WTC11 (cell line): ENCODE measurements around the gene AKAP6. TPM values are rescaled to one million over a fixed set of nuclear protein-coding genes. Genes with fewer than 3 reads are reported as not detected.

Source experiments
- ATAC-seq: fragments of 200-7000 bp; cut with Tn5 transposase; 2 replicates; pipeline ENCODE4 v1.10.0; 2021; ENCODE audit warnings: mild to moderate bottlenecking, moderate library complexity
- CTCF ChIA-PET: fragments of 300-600 bp; sonication (Branson Sonifier 250); formaldehyde crosslinking; loops from one replicate; lab custom pipeline; 2021; ENCODE audit warnings: antibody characterized with exemption; lab: Charles Lee
- POLR2A ChIA-PET: fragments of 350-600 bp; sonication (Branson Sonifier 250); formaldehyde crosslinking; loops from one replicate; lab custom pipeline; 2021; ENCODE audit warnings: antibody characterized with exemption; lab: Charles Lee
- DNase-seq: peaks from one replicate; pipeline ENCODE4 v3.0.0; 2021; ENCODE audit warnings: low spot score
- H3K27ac Mint-ChIP-seq: 2 replicates; pipeline ENCODE4 v1.8.0; 2021; ENCODE audit warnings: mixed read lengths
- H3K27me3 Mint-ChIP-seq: 2 replicates; pipeline ENCODE4 v1.8.0; 2021; ENCODE audit warnings: low read depth, mild to moderate bottlenecking, moderate library complexity, mixed read lengths
- H3K36me3 Mint-ChIP-seq: 2 replicates; pipeline ENCODE4 v1.8.0; 2021; ENCODE audit warnings: mixed read lengths
- H3K4me1 Mint-ChIP-seq: 2 replicates; pipeline ENCODE4 v1.8.0; 2022; ENCODE audit warnings: mixed read lengths
- H3K4me3 Mint-ChIP-seq: 2 replicates; pipeline ENCODE4 v1.8.0; 2021; ENCODE audit warnings: mild to moderate bottlenecking, moderate library complexity, mixed read lengths
- H3K9me3 Mint-ChIP-seq: 2 replicates; pipeline ENCODE4 v1.8.0; 2021; ENCODE audit warnings: mixed read lengths
- CDX4 ChIP-seq: fragments of 250-450 bp; sonication (Bioruptor Pico); IDR thresholded peaks from 2 replicates; pipeline ENCODE4 v1.9.0; 2021; ENCODE audit warnings: moderate library complexity, mild to moderate bottlenecking, inconsistent platforms, borderline replicate concordance
- CREM ChIP-seq: sonication (generic); formaldehyde crosslinking; IDR thresholded peaks from 2 replicates; pipeline ENCODE4 v1.8.1; 2022; ENCODE audit warnings: mild to moderate bottlenecking, missing genetic modification reagents, moderate library complexity
- GABPB1 ChIP-seq: sonication (generic); formaldehyde crosslinking; IDR thresholded peaks from 2 replicates; pipeline ENCODE4 v1.8.1; 2023; ENCODE audit warnings: mild to moderate bottlenecking, missing genetic modification reagents
- HMGA2 ChIP-seq: fragments of 250-450 bp; sonication (Bioruptor Pico); IDR thresholded peaks from 2 replicates; pipeline ENCODE4 v1.4.0; 2021; ENCODE audit warnings: mild to moderate bottlenecking, moderate library complexity
- JUN ChIP-seq: sonication (generic); formaldehyde crosslinking; IDR thresholded peaks from 2 replicates; pipeline ENCODE4 v1.8.0; 2023; ENCODE audit warnings: mild to moderate bottlenecking, missing genetic modification reagents
- NFYB ChIP-seq: sonication (generic); formaldehyde crosslinking; conservative IDR thresholded peaks from 2 replicates; pipeline ENCODE4 v1.8.0; 2022; ENCODE audit warnings: low read depth, missing genetic modification reagents
- NR3C1 ChIP-seq: sonication (generic); formaldehyde crosslinking; conservative IDR thresholded peaks from 2 replicates; pipeline ENCODE4 v1.8.1; 2023; ENCODE audit warnings: low read depth, mild to moderate bottlenecking, missing genetic modification reagents
- OVOL2 ChIP-seq: fragments of 250-450 bp; sonication (Bioruptor Pico); IDR thresholded peaks from 2 replicates; pipeline ENCODE4 v1.9.0; 2021; ENCODE audit warnings: mild to moderate bottlenecking, borderline replicate concordance
- PREB ChIP-seq: sonication (generic); formaldehyde crosslinking; IDR thresholded peaks from 2 replicates; pipeline ENCODE4 v1.8.1; 2022; ENCODE audit warnings: mild to moderate bottlenecking, missing genetic modification reagents, moderate library complexity, borderline replicate concordance
- RORB ChIP-seq: fragments of 250-450 bp; sonication (Bioruptor Pico); IDR thresholded peaks from 2 replicates; pipeline ENCODE4 v1.9.0; 2021; ENCODE audit warnings: mild to moderate bottlenecking
- SMAD3 ChIP-seq: sonication (generic); formaldehyde crosslinking; IDR thresholded peaks from 2 replicates; pipeline ENCODE4 v1.8.0; 2022; ENCODE audit warnings: missing genetic modification reagents, mild to moderate bottlenecking, borderline replicate concordance
- SOX15 ChIP-seq: fragments of 250-450 bp; sonication (Bioruptor Pico); IDR thresholded peaks from 2 replicates; pipeline ENCODE4 v1.9.0; 2021; ENCODE audit warnings: mild to moderate bottlenecking
- SP1 ChIP-seq: sonication (generic); formaldehyde crosslinking; conservative IDR thresholded peaks from 2 replicates; pipeline ENCODE4 v1.8.1; 2022; ENCODE audit warnings: missing genetic modification reagents
- TCF7 ChIP-seq: sonication (generic); formaldehyde crosslinking; IDR thresholded peaks from 2 replicates; pipeline ENCODE4 v1.8.0; 2022; ENCODE audit warnings: mild to moderate bottlenecking, low read depth, missing genetic modification reagents, moderate library complexity
- TP53 ChIP-seq: sonication (generic); formaldehyde crosslinking; IDR thresholded peaks from 2 replicates; pipeline ENCODE4 v1.8.1; 2023; ENCODE audit warnings: mild to moderate bottlenecking, missing genetic modification reagents
- ZNF121 ChIP-seq: sonication (generic); formaldehyde crosslinking; IDR thresholded peaks from 2 replicates; pipeline ENCODE4 v1.8.0; 2023; ENCODE audit warnings: missing genetic modification reagents
- ZNF219 ChIP-seq: sonication (generic); formaldehyde crosslinking; IDR thresholded peaks from 2 replicates; pipeline ENCODE4 v1.8.0; 2023; ENCODE audit warnings: missing genetic modification reagents, mild to moderate bottlenecking, borderline replicate concordance
- ZNF263 ChIP-seq: sonication (generic); formaldehyde crosslinking; IDR thresholded peaks from 2 replicates; pipeline ENCODE4 v1.8.1; 2022; ENCODE audit warnings: low read depth, mild to moderate bottlenecking, moderate library complexity, missing genetic modification reagents
- ZNF317 ChIP-seq: sonication (generic); formaldehyde crosslinking; IDR thresholded peaks from 2 replicates; pipeline ENCODE4 v1.8.1; 2023; ENCODE audit warnings: low read depth, mild to moderate bottlenecking, moderate library complexity, missing genetic modification reagents, borderline replicate concordance
- ZNF532 ChIP-seq: fragments of 250-450 bp; sonication (Bioruptor Pico); IDR thresholded peaks from 2 replicates; pipeline ENCODE4 v1.9.0; 2021; ENCODE audit warnings: mild to moderate bottlenecking, borderline replicate concordance
- total RNA-seq: library from RNA; stranded (reverse); gene quantifications from 3 replicates; pipeline ENCODE4 v1.2.3, GENCODE V29; 2021

Gene AKAP6
- total RNA-seq, 1 experiment from 2014 or later, result 0.63 TPM

GRCh38 chr14:32733015-32733414 lies 403.9 kb downstream of the AKAP6 start:
- Mint-ChIP-seq H3K4me3 (no peak overlapping the region), H3K27me3 (no peaks in the 10 kb centered on the region), H3K27ac (no peak overlapping the region), H3K9me3 (no peaks in the 10 kb centered on the region), H3K4me1 (peaks cover 5% of the 10 kb centered on the region), H3K36me3 (no peaks in the 10 kb centered on the region)
- no peak for TF ChIP-seq OVOL2 (CRISPR knock-in tag)
- TF ChIP-seq SOX15, result no peak
- no peak for TF ChIP-seq TP53
- no peak for TF ChIP-seq ZNF219 (CRISPR knock-in tag)
- no peak for TF ChIP-seq ZNF121 (CRISPR knock-in tag)
- no peak for TF ChIP-seq ZNF263 (CRISPR knock-in tag)
- no peak for TF ChIP-seq RORB (CRISPR knock-in tag)
- TF ChIP-seq ZNF317 (CRISPR knock-in tag), result no peak
- no peak for TF ChIP-seq HMGA2
- no peak for TF ChIP-seq TCF7 (CRISPR knock-in tag)
- TF ChIP-seq SMAD3, result no peak
- no peak for TF ChIP-seq SP1 (CRISPR knock-in tag)
- TF ChIP-seq ZNF532 (CRISPR knock-in tag), result no peak
- no peak for TF ChIP-seq CREM (CRISPR knock-in tag)
- no peak for TF ChIP-seq JUN (CRISPR knock-in tag)
- TF ChIP-seq PREB, result no peak
- no peak for TF ChIP-seq CDX4 (CRISPR knock-in tag)
- no peak for TF ChIP-seq NFYB
- no peak for DNase-seq
- ChIA-PET POLR2A (no interaction called here), CTCF (no interaction called here)
- no peak for ATAC-seq

- Mint-ChIP-seq H3K4me1 (peaks cover 5% of the 10 kb centered on the region), H3K36me3 (no peaks in the 10 kb centered on the region), H3K9me3 (no peaks in the 10 kb centered on the region), H3K4me3 (no peak overlapping the region), H3K27me3 (no peaks in the 10 kb centered on the region), H3K27ac (no peak overlapping the region)
- TF ChIP-seq CREM (CRISPR knock-in tag) (no peak), ZNF219 (CRISPR knock-in tag) (no peak), GABPB1 (CRISPR knock-in tag) (no peak), NR3C1 (CRISPR knock-in tag) (no peak)
- ATAC-seq (no peak), DNase-seq (no peak)
- ChIA-PET CTCF (no interaction called here), POLR2A (no interaction called here)
Observed at GRCh38 chr14:32734261-32734660, 405.2 kb downstream of the AKAP6 start.
